ENCODE results near the gene TMEM88.

- no peak for TF ChIP-seq CTCF (IDR thresholded peaks at IDR 0.05; ENCODE audit: insufficient read depth, low read depth, low read length)
- no peak for TF ChIP-seq EZH2 (IDR thresholded peaks at IDR 0.05; ENCODE audit: insufficient read depth, low read length)
Measured at GRCh38 chr17:7853691-7854038, 1.2 kb upstream of the TMEM88 start.
